IMR-90 (cell line): Measurements from ENCODE around the gene KRTAP10-5. TPM values are rescaled to one million over a fixed set of nuclear protein-coding genes. Genes with fewer than 3 reads are reported as not detected.

Experiments
- ATAC-seq: fragments of 200-7000 bp; cut with Tn5 transposase; 2 replicates; pipeline ENCODE4 v1.9.1; 2020; ENCODE audit warnings: low read depth, mild to moderate bottlenecking, moderate library complexity
- BruUV-seq: library from RNA; stranded (reverse); fragments of 400-500 nt; replicated peaks from 2 replicates; lab custom pipeline; 2021; lab: Mats Ljungman, UMichigan
- CTCF ChIA-PET: fragments of 300-600 bp; formaldehyde crosslinking; extraction: SDS; loops from one replicate; lab custom pipeline; 2021; ENCODE audit warnings: antibody characterized with exemption; lab: Yijun Ruan, JAX
- POLR2A ChIA-PET: fragments of 300-600 bp; sonication (Branson Sonifier 250); formaldehyde crosslinking; loops from one replicate; lab custom pipeline; 2022; ENCODE audit warnings: antibody characterized with exemption; ENCODE audit not compliant: unreplicated experiment; lab: Charles Lee
- DNase-seq: peaks from one replicate; pipeline ENCODE4 v3.0.0; 2013
- H2AFZ ChIP-seq: replicated peaks from 2 replicates; pipeline ENCODE3; 2013; ENCODE audit warnings: low read length, mild to moderate bottlenecking; ENCODE audit not compliant: poor library complexity
- H2AK5ac ChIP-seq: 2 replicates; pipeline ENCODE4 v1.6.1; 2013; ENCODE audit warnings: low read depth, low read length, inconsistent platforms
- H2AK9ac ChIP-seq: replicated peaks from 2 replicates; pipeline ENCODE3; 2013; ENCODE audit warnings: mild to moderate bottlenecking, low read depth, low read length, moderate library complexity; ENCODE audit not compliant: poor library complexity
- H2BK120ac ChIP-seq: 2 replicates; pipeline ENCODE4 v1.6.1; 2013; ENCODE audit warnings: low read depth, low read length, inconsistent platforms
- H2BK15ac ChIP-seq: 3 replicates; pipeline ENCODE4 v1.6.1; 2013; ENCODE audit warnings: low read depth, low read length, inconsistent platforms
- H2BK20ac ChIP-seq: 2 replicates; pipeline ENCODE4 v1.6.1; 2013; ENCODE audit warnings: low read depth, mild to moderate bottlenecking, inconsistent platforms, low read length, moderate library complexity
- H2BK5ac ChIP-seq: 2 replicates; pipeline ENCODE4 v1.6.1; 2013; ENCODE audit warnings: mild to moderate bottlenecking, low read depth, low read length, inconsistent platforms; ENCODE audit not compliant: poor library complexity, severe bottlenecking
- H3K14ac ChIP-seq: replicated peaks from 2 replicates; pipeline ENCODE4 v1.6.1; 2013; ENCODE audit warnings: low read depth, low read length, inconsistent platforms
- H3K18ac ChIP-seq: 2 replicates; pipeline ENCODE4 v1.6.1; 2013; ENCODE audit warnings: low read depth, low read length, control low read depth
- H3K23ac ChIP-seq: 2 replicates; pipeline ENCODE4 v1.6.1; 2013; ENCODE audit warnings: low read depth, low read length, inconsistent platforms
- H3K27ac ChIP-seq: 2 replicates; pipeline ENCODE4 v1.5.1; 2013; ENCODE audit warnings: mild to moderate bottlenecking, control low read depth, low read length; ENCODE audit not compliant: insufficient read depth
- H3K27me3 ChIP-seq: 2 replicates; pipeline ENCODE4 v1.6.1; 2013; ENCODE audit warnings: low read length; ENCODE audit not compliant: control insufficient read depth, insufficient read depth
- H3K36me3 ChIP-seq: 2 replicates; pipeline ENCODE4 v1.6.1; 2013; ENCODE audit warnings: low read length, mixed read lengths; ENCODE audit not compliant: control insufficient read depth, insufficient read depth
- H3K4ac ChIP-seq: 2 replicates; pipeline ENCODE4 v1.6.1; 2013; ENCODE audit warnings: low read depth, low read length, inconsistent platforms
- H3K4me1 ChIP-seq: 2 replicates; pipeline ENCODE4 v1.6.1; 2013; ENCODE audit warnings: low read length, mixed read lengths; ENCODE audit not compliant: control insufficient read depth, insufficient read depth
- H3K4me2 ChIP-seq: 2 replicates; pipeline ENCODE4 v1.6.1; 2013; ENCODE audit warnings: low read depth, mild to moderate bottlenecking, control low read depth, low read length, moderate library complexity
- H3K4me3 ChIP-seq: 2 replicates; pipeline ENCODE4 v1.5.1; 2013; ENCODE audit warnings: low read depth, mild to moderate bottlenecking, control low read depth, low read length, moderate library complexity; ENCODE audit not compliant: insufficient read depth
- H3K56ac ChIP-seq: 2 replicates; pipeline ENCODE4 v1.6.1; 2013; ENCODE audit warnings: low read length, inconsistent platforms; ENCODE audit not compliant: insufficient read depth; ENCODE audit errors: extremely low read depth
- H3K79me1 ChIP-seq, 2 experiments: 2 replicates each; pipeline ENCODE4 v1.6.1; 2013; ENCODE audit warnings: low read length in 2 of 2, inconsistent platforms in 1 of 2, low read depth in 1 of 2
- H3K9ac ChIP-seq: 2 replicates; pipeline ENCODE4 v1.6.1; 2013; ENCODE audit warnings: low read depth, low read length, control low read depth
- H3K9me1 ChIP-seq: 2 replicates; pipeline ENCODE4 v1.6.1; 2013; ENCODE audit warnings: low read length, inconsistent platforms; ENCODE audit not compliant: insufficient read depth
- H3K9me3 ChIP-seq: 2 replicates; pipeline ENCODE4 v1.6.1; 2013; ENCODE audit warnings: low read length; ENCODE audit not compliant: control insufficient read depth, insufficient read depth
- H4K20me1 ChIP-seq: 2 replicates; pipeline ENCODE4 v1.6.1; 2013; ENCODE audit warnings: low read length, inconsistent platforms; ENCODE audit not compliant: insufficient read depth
- H4K5ac ChIP-seq: 2 replicates; pipeline ENCODE4 v1.6.1; 2013; ENCODE audit warnings: mild to moderate bottlenecking, low read depth, low read length, control low read depth
- H4K8ac ChIP-seq, 2 experiments: 2 replicates each; pipeline ENCODE4 v1.6.1; 2013; ENCODE audit warnings: low read depth in 2 of 2, low read length in 2 of 2, control low read depth in 1 of 2, inconsistent platforms in 1 of 2
- H4K91ac ChIP-seq: 2 replicates; pipeline ENCODE4 v1.6.1; 2013; ENCODE audit warnings: low read depth, low read length, inconsistent platforms; ENCODE audit not compliant: insufficient read depth
- BHLHE40 ChIP-seq: fragments of 150-350 bp; IDR thresholded peaks from 2 replicates; pipeline ENCODE4 v1.6.1; 2016; ENCODE audit warnings: mild to moderate bottlenecking, low read depth, low read length
- CEBPB ChIP-seq: IDR thresholded peaks from 2 replicates; pipeline ENCODE4 v1.6.1; 2012; ENCODE audit warnings: low read depth, low read length, improper control_type of control experiment
- FOS ChIP-seq: fragments of 150-350 bp; IDR thresholded peaks from 2 replicates; pipeline ENCODE4 v1.6.1; 2016; ENCODE audit warnings: low read depth, low read length
- POLR2A ChIP-seq: IDR thresholded peaks from 2 replicates; pipeline ENCODE4 v1.6.1; 2012; ENCODE audit warnings: mild to moderate bottlenecking, low read depth, low read length
- SMC3 ChIP-seq: fragments of 150-350 bp; IDR thresholded peaks from 2 replicates; pipeline ENCODE4 v1.6.1; 2016; ENCODE audit warnings: low read depth, mild to moderate bottlenecking, antibody characterized with exemption, low read length, moderate library complexity
- USF2 ChIP-seq: fragments of 150-350 bp; IDR thresholded peaks from 2 replicates; pipeline ENCODE4 v1.6.1; 2017; ENCODE audit warnings: mild to moderate bottlenecking, antibody characterized with exemption, low read length, low read depth
- WGBS, 2 experiments: methylation state at CpG; one replicate each; pipeline versions ENCODE4 v1.1.5 to v1.1.7; 2013; ENCODE audit warnings: missing lambda C conversion rate in 2 of 2; ENCODE audit not compliant: insufficient read length in 1 of 2; ENCODE audit errors: extremely low coverage in 2 of 2; 5-methylcytosine and 5-hydroxymethylcytosine counted together
- dilution Hi-C: fragments of 300-500 bp; cut with HindIII; formaldehyde crosslinking; loops from one replicate; pipeline ENCODE4 v1.14.3; 2018; ENCODE audit warnings: low sequenced_read_pairs; ENCODE audit not compliant: unreplicated experiment
- in situ Hi-C: fragments of 300-500 bp; cut with MboI; formaldehyde crosslinking; loops from 3 replicates; pipeline ENCODE4 v1.14.3; 2019; ENCODE audit warnings: low sequenced_read_pairs, inconsistent platforms, mixed read lengths
- intact Hi-C: fragments of 100-400 bp; cut with micrococcal nuclease; formaldehyde crosslinking; loops from 2 replicates; pipeline ENCODE4 v1.10.0; 2022
- polyA plus RNA-seq, 3 experiments: library from polyadenylated mRNA; depleted of rRNA; stranded (reverse); fragments of >200 nt; gene quantifications; 2 replicates each; pipeline ENCODE4 v1.2.3, GENCODE V29; 2012; ENCODE audit warnings: low replicate concordance in 1 of 3
- total RNA-seq: library from RNA; depleted of rRNA; stranded (reverse); fragments of >200 nt; gene quantifications from 2 replicates; pipeline ENCODE4 v1.2.3, GENCODE V29; 2012
- TF ChIP-seq, protein P1 (sequence below): conservative IDR thresholded peaks from 2 replicates; pipeline ENCODE4 v1.5.1; 2012; ENCODE audit warnings: mild to moderate bottlenecking, low read depth, low read length, improper control_type of control experiment

The KRTAP10-5 gene
- total and polyA plus RNA-seq, 2 of the 4 experiments (the other 2 are of a cell fraction), result not detected

DNA sequence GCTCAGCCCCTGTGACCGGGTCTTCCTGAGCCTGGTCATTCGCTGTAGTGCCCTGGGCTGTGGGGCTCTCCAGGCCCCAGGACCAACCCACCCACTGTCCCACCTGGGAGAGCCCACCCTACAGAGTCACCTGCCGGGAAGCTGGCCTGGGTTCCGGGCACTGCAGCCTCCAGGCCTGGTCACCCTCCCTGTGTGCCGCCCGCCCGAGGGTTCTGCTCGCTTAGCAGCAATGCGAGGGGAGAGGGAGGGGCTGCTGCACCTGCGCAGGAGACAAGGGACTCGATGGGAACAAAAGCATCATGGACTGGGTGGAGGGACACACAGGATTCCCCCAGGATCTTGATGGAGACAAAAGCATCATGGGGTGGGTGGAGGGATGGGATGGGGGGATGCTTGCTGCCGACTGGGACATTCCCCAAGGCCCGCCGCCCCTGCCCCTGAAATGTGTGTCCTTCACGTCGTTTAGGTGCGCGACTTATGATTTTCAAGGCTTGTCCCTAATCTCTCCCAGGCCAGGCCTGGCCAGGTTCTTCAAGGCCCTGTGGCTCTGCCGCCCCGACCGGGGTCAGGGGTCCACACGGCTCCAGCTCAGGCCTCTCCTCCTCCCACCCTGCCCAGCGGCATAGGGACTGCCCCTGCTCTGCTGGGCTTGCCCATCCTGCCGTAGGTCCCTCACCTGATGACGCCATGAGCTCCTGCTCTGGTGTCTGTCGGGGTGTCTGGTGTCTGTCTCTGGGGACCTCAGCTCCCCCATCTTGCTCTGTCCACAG, 33.2 kb upstream of the KRTAP10-5 start:
- Histone ChIP-seq H3K27ac (no peak overlapping the region), H3K4me3 (no peak overlapping the region), H3K79me1 (no peaks in the 10 kb centered on the region), H2AK9ac (no peak overlapping the region), H3K14ac (no peak overlapping the region), H4K8ac (no peak overlapping the region), H2BK120ac (no peak overlapping the region), H2BK5ac (no peak overlapping the region), H2BK20ac (no peak overlapping the region), H3K9me1 (no peaks in the 10 kb centered on the region), H3K36me3 (no peaks in the 10 kb centered on the region), H4K20me1 (no peaks in the 10 kb centered on the region), H3K9me3 (peaks cover 13% of the 10 kb centered on the region), H4K5ac (no peak overlapping the region), H3K4ac (no peak overlapping the region), H3K18ac (no peak overlapping the region), H3K9ac (no peak overlapping the region), H3K4me2 (no peak overlapping the region), H4K91ac (no peak overlapping the region), H3K27me3 (peaks cover 3% of the 10 kb centered on the region; the same call in 1 of the 2 replicates), H3K56ac (no peak overlapping the region), H2AFZ (no peak overlapping the region), H3K4me1 (no peaks in the 10 kb centered on the region), H3K23ac (no peak overlapping the region), H2BK15ac (no peak overlapping the region), H2AK5ac (no peak overlapping the region)
- in situ Hi-C loops, result no loop called here
- intact Hi-C loops, result no loop called here
- POLR2A ChIA-PET, result no interaction called here
- 75% methylated on average over 11 of the region's 26 CpGs; no CpG with 5 or more reads in 1 of the 2 experiments for WGBS, 2 experiments
- CTCF ChIA-PET, result no interaction called here
- TF ChIP-seq POLR2A (no peak), SMC3 (no peak), BHLHE40 (no peak), CEBPB (no peak), FOS (no peak), USF2 (no peak)
- TF ChIP-seq, protein P1, sequence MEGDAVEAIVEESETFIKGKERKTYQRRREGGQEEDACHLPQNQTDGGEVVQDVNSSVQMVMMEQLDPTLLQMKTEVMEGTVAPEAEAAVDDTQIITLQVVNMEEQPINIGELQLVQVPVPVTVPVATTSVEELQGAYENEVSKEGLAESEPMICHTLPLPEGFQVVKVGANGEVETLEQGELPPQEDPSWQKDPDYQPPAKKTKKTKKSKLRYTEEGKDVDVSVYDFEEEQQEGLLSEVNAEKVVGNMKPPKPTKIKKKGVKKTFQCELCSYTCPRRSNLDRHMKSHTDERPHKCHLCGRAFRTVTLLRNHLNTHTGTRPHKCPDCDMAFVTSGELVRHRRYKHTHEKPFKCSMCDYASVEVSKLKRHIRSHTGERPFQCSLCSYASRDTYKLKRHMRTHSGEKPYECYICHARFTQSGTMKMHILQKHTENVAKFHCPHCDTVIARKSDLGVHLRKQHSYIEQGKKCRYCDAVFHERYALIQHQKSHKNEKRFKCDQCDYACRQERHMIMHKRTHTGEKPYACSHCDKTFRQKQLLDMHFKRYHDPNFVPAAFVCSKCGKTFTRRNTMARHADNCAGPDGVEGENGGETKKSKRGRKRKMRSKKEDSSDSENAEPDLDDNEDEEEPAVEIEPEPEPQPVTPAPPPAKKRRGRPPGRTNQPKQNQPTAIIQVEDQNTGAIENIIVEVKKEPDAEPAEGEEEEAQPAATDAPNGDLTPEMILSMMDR, result no peak
- BruUV-seq, result no TSS peak
- dilution Hi-C loops, result no loop called here
- ATAC-seq, result no peak
- DNase-seq, result no peak
